Measurements from ENCODE around the gene SAPCD1.

SAPCD1 gene

GRCh38 chr6:31778193-31778592 lies 15.7 kb downstream of the SAPCD1 start:
- DNase-seq, result no peak
- Histone ChIP-seq H3K9me3 (ENCODE audit: severe bottlenecking) (no peaks in the 10 kb centered on the region), H3K4me3 (ENCODE audit: low read depth, low read length) (no peak overlapping the region), H3K27me3 (ENCODE audit: insufficient read depth, low read depth, severe bottlenecking) (no peaks in the 10 kb centered on the region), H3K27ac (no peak overlapping the region), H3K36me3 (peaks cover 58% of the 10 kb centered on the region)
- TF ChIP-seq, protein P1, sequence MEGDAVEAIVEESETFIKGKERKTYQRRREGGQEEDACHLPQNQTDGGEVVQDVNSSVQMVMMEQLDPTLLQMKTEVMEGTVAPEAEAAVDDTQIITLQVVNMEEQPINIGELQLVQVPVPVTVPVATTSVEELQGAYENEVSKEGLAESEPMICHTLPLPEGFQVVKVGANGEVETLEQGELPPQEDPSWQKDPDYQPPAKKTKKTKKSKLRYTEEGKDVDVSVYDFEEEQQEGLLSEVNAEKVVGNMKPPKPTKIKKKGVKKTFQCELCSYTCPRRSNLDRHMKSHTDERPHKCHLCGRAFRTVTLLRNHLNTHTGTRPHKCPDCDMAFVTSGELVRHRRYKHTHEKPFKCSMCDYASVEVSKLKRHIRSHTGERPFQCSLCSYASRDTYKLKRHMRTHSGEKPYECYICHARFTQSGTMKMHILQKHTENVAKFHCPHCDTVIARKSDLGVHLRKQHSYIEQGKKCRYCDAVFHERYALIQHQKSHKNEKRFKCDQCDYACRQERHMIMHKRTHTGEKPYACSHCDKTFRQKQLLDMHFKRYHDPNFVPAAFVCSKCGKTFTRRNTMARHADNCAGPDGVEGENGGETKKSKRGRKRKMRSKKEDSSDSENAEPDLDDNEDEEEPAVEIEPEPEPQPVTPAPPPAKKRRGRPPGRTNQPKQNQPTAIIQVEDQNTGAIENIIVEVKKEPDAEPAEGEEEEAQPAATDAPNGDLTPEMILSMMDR (IDR thresholded peaks at IDR 0.05; ENCODE audit: low read depth, low read length), result no peak

GRCh38 chr6:31778999-31779885 lies 16.8 kb downstream of the SAPCD1 start:
- Histone ChIP-seq H3K9me3 (ENCODE audit: severe bottlenecking) (no peaks in the 10 kb centered on the region), H3K27ac (no peak overlapping the region), H3K36me3 (peaks cover 69% of the 10 kb centered on the region), H3K4me3 (ENCODE audit: low read depth, low read length) (no peak overlapping the region), H3K27me3 (ENCODE audit: insufficient read depth, low read depth, severe bottlenecking) (no peaks in the 10 kb centered on the region)
- DNase-seq, result no peak
- TF ChIP-seq, protein P1 (IDR thresholded peaks at IDR 0.05; ENCODE audit: low read depth, low read length), result no peak

DNA sequence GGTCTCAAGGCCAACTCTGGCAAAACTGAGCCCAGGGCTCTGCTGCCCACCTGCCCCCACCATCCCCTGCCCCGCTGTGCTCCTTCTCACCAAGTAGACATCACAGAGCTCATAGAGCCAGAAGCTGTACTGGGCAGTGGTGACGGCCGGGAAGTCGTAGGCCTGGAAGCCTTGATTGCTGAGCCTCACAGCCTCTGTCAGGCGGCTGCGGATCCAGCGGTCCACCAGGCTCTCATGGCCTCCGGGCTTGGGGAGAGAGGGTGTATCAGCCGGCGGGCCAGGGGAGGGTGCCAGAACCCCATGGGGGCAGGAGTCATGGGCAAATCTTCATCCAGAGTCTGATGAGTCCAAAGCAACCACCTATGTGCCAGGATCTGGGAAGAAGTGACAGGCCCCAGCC lies 17.5 kb downstream of the SAPCD1 start:
- TF ChIP-seq, protein P1 (IDR thresholded peaks at IDR 0.05; ENCODE audit: low read depth, low read length), result no peak
- DNase-seq, result no peak
- Histone ChIP-seq H3K27me3 (ENCODE audit: insufficient read depth, low read depth, severe bottlenecking) (no peaks in the 10 kb centered on the region), H3K9me3 (ENCODE audit: severe bottlenecking) (no peaks in the 10 kb centered on the region), H3K4me3 (ENCODE audit: low read depth, low read length) (no peak overlapping the region), H3K27ac (no peak overlapping the region), H3K36me3 (peaks cover 75% of the 10 kb centered on the region)

DNA sequence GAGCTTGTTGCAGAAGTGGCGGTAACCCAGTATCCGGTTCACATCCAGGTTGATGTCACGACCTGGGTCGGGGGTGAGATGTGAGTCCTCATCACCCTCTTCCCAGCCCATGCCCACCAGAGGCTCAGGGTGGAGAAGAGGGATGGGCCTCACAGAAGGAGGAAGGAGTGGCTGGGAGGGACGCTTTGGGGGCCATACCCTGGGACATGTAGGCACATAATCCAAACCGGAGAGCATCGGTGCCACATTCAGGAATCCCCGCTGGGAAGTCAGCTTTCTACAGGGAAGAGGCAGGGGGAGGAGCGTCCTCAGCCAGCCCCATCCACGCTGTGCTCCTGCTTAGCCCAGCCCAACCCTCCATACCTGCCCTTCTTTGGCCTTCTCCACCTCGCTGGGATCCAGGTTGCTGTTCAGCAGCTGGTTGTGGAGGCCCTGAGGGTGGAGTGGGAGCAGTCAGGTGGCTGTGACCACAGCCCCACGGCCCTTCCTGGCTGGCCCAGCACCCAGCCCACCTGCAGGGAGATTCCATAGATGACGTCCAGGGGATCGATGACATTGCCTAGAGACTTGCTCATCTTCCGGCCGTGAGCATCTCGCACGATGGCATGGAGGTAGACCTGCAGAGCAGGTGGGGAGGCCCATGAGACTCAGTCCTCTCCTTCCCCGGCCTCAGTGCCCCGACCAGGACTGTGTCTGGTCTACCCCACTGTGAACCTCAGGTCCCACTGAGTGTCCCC lies 18.2 kb downstream of the SAPCD1 start:
- H3K36me3 ChIP-seq, result peaks cover 83% of the 10 kb centered on the region
- no peak overlapping the region for H3K4me3 ChIP-seq (ENCODE audit: low read depth, low read length)
- no peaks in the 10 kb centered on the region for H3K27me3 ChIP-seq (ENCODE audit: insufficient read depth, low read depth, severe bottlenecking)
- TF ChIP-seq, protein P1 (IDR thresholded peaks at IDR 0.05; ENCODE audit: low read depth, low read length), result no peak
- DNase-seq, result no peak
- H3K9me3 ChIP-seq (ENCODE audit: severe bottlenecking), result no peaks in the 10 kb centered on the region
- H3K27ac ChIP-seq, result no peak overlapping the region

- no peak for DNase-seq
- H3K9me3 ChIP-seq (ENCODE audit: severe bottlenecking), result no peaks in the 10 kb centered on the region
- no peak overlapping the region for H3K4me3 ChIP-seq (ENCODE audit: low read depth, low read length)
- H3K27me3 ChIP-seq (ENCODE audit: insufficient read depth, low read depth, severe bottlenecking), result no peaks in the 10 kb centered on the region
- TF ChIP-seq, protein P1 (IDR thresholded peaks at IDR 0.05; ENCODE audit: low read depth, low read length), result no peak
- H3K36me3 ChIP-seq, result peaks cover 90% of the 10 kb centered on the region
- H3K27ac ChIP-seq, result no peak overlapping the region
Observed at GRCh38 chr6:31781244-31782125, 19.0 kb downstream of the SAPCD1 start.

All from WERI-Rb-1 (cell line).